ENCODE measurements around the gene MED22. TPM values are rescaled to one million over a fixed set of nuclear protein-coding genes. Genes with fewer than 3 reads are reported as not detected.

MED22 gene
- total RNA-seq, 4 donors from 2014 or later = 10.8 to 22.5 (median 15.9) TPM

DNA sequence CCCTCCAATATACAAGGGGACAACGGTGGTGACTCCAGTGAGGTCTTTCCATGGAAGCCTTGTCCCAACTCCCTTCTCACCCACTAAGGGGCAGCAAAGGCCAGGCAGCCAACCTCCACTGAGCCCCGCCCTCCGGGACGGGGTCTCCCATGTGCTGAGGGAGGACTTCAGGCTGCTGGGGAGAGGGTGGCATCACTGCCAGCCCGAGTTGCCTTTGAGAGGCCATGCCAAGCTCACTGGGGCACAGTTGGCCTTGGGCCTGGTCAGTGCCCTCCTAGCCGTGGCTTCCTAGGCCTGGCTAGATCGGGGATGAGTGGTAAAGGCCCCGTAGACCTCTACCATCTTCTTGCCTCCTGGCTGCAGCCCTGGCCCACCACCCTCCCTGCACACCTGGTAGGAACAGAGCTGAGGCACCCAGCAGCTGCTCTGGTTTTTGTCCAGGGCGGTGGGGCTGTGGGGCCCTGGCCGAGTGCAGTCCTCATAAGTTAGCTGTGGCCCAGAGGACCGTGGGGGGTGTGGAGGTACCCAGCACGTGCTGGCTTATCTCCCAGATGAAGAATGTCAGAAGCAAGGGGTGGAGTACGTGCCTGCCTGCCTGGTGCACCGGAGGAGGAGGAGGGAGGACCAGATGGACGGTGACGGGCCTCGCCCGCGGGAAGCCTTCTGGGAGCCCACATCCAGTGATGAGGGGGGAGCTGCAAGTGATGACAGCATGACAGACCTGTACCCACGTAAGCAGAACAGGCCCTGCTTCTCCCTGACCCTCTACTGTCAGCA is 11.7 kb upstream of the MED22 start:
- Histone ChIP-seq H3K36me3 (peaks cover 5 to 64% (median 18%) of the 10 kb centered on the region in 3 donors), H3K4me3 (no peak overlapping the region), H3K27me3 (no peaks in the 10 kb centered on the region), H3K4me1 (peaks cover 27 to 85% (median 47%) of the 10 kb centered on the region in 3 donors), H3K27ac (peak overlapping the region in 1 of 4 donors; percentile 21), H3K9me3 (no peaks in the 10 kb centered on the region)
- intact Hi-C loops (cut with DNase I) = no loop called here
- 42 to 59% methylated on average over 6 to 9 of the region's 20 CpGs for WGBS, 2 donors
- TF ChIP-seq POLR2A (IDR thresholded peaks at IDR 0.05) = no peak
- TF ChIP-seq, protein P1, sequence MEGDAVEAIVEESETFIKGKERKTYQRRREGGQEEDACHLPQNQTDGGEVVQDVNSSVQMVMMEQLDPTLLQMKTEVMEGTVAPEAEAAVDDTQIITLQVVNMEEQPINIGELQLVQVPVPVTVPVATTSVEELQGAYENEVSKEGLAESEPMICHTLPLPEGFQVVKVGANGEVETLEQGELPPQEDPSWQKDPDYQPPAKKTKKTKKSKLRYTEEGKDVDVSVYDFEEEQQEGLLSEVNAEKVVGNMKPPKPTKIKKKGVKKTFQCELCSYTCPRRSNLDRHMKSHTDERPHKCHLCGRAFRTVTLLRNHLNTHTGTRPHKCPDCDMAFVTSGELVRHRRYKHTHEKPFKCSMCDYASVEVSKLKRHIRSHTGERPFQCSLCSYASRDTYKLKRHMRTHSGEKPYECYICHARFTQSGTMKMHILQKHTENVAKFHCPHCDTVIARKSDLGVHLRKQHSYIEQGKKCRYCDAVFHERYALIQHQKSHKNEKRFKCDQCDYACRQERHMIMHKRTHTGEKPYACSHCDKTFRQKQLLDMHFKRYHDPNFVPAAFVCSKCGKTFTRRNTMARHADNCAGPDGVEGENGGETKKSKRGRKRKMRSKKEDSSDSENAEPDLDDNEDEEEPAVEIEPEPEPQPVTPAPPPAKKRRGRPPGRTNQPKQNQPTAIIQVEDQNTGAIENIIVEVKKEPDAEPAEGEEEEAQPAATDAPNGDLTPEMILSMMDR (IDR thresholded peaks at IDR 0.05) = peak in 4 of 6 experiments; percentile 16 to 39 (median 22)
- no peak for DNase-seq

DNA sequence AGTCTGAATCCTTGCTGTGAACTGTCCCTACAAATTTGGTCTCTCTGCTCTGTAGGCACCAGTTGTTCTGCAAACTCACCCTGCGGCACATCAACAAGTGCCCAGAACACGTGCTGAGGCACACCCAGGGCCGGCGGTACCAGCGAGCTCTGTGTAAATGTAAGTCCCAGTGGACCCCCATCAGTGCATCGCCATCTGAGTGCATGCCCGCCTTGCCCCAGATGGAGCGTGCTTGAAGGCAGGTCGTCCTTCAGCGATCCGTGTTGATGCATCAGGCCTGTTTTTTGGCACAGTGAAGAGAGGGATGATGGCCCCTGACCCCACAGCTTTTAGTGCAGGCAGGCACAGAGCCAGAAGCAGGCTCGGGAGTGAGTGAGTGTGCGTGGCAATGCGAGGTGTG is 9.7 kb upstream of the MED22 start:
- DNase-seq = no peak
- peak overlapping the region in 2 of 4 donors; percentile 87 to 93 for H3K4me3 ChIP-seq

DNA sequence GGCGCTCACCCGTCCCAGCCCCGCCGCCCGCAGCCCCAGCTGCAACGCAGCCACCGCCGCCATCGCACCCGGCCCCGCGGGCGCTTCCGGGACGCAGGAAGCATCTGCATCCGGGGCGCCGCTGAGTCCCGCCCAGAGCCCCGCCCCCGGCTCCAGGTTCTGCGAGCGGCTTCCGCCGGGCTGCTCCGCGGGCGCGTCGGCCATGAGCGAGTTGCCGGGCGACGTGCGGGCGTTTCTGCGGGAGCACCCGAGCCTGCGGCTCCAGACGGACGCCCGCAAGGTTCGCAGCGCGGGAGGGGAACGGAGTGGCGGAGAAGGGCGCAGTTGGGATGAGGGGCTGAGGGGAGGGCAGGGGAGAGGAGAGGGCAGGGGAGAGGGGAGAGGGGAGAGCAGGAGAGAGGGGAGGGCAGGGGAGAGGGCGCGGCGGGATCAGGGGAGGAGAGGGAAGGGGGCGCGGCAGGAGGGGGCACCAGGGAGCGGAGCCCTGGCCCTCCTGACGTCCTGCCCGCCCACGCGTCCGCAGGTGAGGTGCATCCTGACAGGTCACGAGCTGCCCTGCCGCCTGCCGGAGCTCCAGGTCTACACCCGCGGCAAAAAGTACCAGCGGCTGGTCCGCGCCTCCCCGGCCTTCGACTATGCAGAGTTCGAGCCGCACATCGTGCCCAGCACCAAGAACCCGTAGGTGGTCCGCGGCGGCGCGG is 8.6 kb upstream of the MED22 start, which contains the start of the genes SURF1 and SURF2:
Gene SURF1 (minus strand): TSS at position 97 of the 701 bp plus-strand sequence. CDS start 34 bp downstream, at position 63.
Gene SURF2 (plus strand): TSS at position 160 of the 701 bp plus-strand sequence. CDS start 43 bp downstream, at position 203.
- Histone ChIP-seq H3K36me3 (peaks cover 9 to 64% (median 26%) of the 10 kb centered on the region in 3 donors), H3K4me1 (peaks cover 17 to 63% (median 20%) of the 10 kb centered on the region in 3 donors), H3K9me3 (no peaks in the 10 kb centered on the region), H3K27me3 (no peaks in the 10 kb centered on the region), H3K4me3 (peak within 1 kb of the TSS; percentile 73 to 93 (median 82)), H3K27ac (peak within 1 kb of the TSS; percentile 76 to 91 (median 88))
- intact Hi-C loops (cut with DNase I) = no loop called here
- no peak for DNase-seq
- peak in 2 of 4 donors; percentile 56 to 70 for TF ChIP-seq POLR2A (IDR thresholded peaks at IDR 0.05)
- TF ChIP-seq, protein P1 (IDR thresholded peaks at IDR 0.05) = peak in 2 of 6 experiments; percentile 11 to 16
- WGBS, 2 donors = 0% methylated on average over 1 of the region's 78 CpGs; no CpG with 5 or more reads in 1 of the 2 donors

More for the DNA sequence above, 9.7 kb upstream of the MED22 start:
- Histone ChIP-seq H3K9me3 (no peaks in the 10 kb centered on the region), H3K27me3 (no peaks in the 10 kb centered on the region), H3K36me3 (peaks cover 0 to 64% (median 15%) of the 10 kb centered on the region in 3 donors), H3K27ac (peak overlapping the region in 1 of 4 donors; percentile 91), H3K4me1 (peaks cover 23 to 70% (median 30%) of the 10 kb centered on the region in 3 donors)
- intact Hi-C loops (cut with DNase I) = no loop called here
- WGBS, 2 donors = 65 to 70% methylated on average over 9 to 10 of the region's 14 CpGs
- no peak for TF ChIP-seq POLR2A (IDR thresholded peaks at IDR 0.05)

DNA sequence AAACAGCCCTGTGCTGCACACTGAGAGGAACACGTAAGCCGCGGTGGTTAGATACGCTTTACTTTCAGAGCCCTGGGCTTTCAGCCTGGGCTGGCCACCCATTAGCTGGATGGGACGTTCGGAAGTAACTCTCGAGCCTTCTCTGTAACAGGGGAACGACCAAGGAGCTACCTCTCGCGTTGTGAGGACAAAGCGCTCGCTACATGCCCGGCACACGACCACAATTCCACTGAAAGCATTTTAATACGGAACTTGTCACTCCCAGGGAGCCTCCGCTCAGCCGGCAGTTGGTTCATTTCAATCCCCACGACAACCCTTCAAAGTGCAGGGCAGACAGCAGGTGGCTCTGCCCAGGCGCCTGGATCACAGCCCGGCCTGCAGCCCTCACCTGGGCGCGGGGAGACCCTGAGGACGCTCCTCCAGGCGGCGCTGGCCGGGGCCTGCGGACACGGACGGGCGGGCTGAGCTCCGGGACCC is 8.0 kb upstream of the MED22 start:
- DNase-seq = no peak
- Histone ChIP-seq H3K4me1 (peaks cover 17 to 65% (median 20%) of the 10 kb centered on the region in 3 donors), H3K27me3 (no peaks in the 10 kb centered on the region), H3K4me3 (peak overlapping the region; percentile 73 to 93 (median 82)), H3K9me3 (no peaks in the 10 kb centered on the region), H3K27ac (peak overlapping the region; percentile 69 to 91 (median 88)), H3K36me3 (peaks cover 15 to 64% (median 31%) of the 10 kb centered on the region in 3 donors)
- intact Hi-C loops (cut with DNase I) = no loop called here
- 0% methylated on average over 4 to 12 of the region's 31 CpGs for WGBS, 2 donors
- no peak for TF ChIP-seq POLR2A (IDR thresholded peaks at IDR 0.05)
- TF ChIP-seq, protein P1 (IDR thresholded peaks at IDR 0.05) = no peak

DNA sequence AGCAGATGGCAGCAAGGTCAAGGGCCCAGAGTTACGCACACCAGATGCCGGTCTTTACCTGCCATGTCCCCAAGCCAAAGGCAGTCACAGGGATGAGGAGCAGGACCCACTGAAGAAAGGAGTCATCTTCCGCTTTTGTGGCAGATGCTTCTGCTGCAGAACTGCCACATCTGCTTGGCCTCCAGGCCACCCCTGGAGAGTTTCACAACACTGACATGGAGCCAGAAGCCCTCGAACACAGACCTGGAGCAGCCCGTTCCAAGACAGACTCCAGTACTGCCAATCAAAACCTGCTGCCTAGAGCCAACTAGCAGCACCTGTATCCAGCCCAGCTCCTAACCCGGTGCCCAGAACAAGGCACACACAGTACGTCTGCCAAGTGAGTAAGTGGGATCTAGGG is 6.8 kb upstream of the MED22 start:
- no peaks in the 10 kb centered on the region for H3K27me3 ChIP-seq
- H3K4me1 ChIP-seq = peaks cover 17 to 72% (median 25%) of the 10 kb centered on the region in 3 donors
- H3K27ac ChIP-seq = no peak overlapping the region
- TF ChIP-seq, protein P1 (IDR thresholded peaks at IDR 0.05) = no peak
- no peak for TF ChIP-seq POLR2A (IDR thresholded peaks at IDR 0.05)
- H3K36me3 ChIP-seq = peaks cover 26 to 64% (median 32%) of the 10 kb centered on the region in 3 donors
- no peaks in the 10 kb centered on the region for H3K9me3 ChIP-seq
- DNase-seq = no peak
- intact Hi-C loops (cut with DNase I) = no loop called here
- H3K4me3 ChIP-seq = no peak overlapping the region
- 68 to 71% methylated on average over 3 to 7 of the region's 7 CpGs for WGBS, 2 donors
